Testis (tissue), 3 donors: ENCODE data around the gene F12. TPM values are rescaled to one million over a fixed set of nuclear protein-coding genes. Genes with fewer than 3 reads are reported as not detected.

Experiments
- DNase-seq: peaks from one replicate; pipeline ENCODE4 v3.0.0-alpha.2; 2019
- H3K27ac ChIP-seq, 2 donors: fragments of 200-600 bp; sonication (generic); one replicate each; pipeline ENCODE4 v1.5.1; 2019
- H3K27me3 ChIP-seq: fragments of 200-600 bp; sonication (generic); one replicate; pipeline ENCODE4 v1.5.1; 2019
- H3K36me3 ChIP-seq: fragments of 200-600 bp; sonication (generic); one replicate; pipeline ENCODE4 v1.5.1; 2017; ENCODE audit warnings: low read depth; ENCODE audit errors: missing control alignments
- H3K4me1 ChIP-seq: fragments of 200-600 bp; sonication (generic); one replicate; pipeline ENCODE4 v1.5.1; 2019
- H3K4me3 ChIP-seq, 2 donors: fragments of 200-600 bp; sonication (generic); one replicate each; pipeline ENCODE4 v1.5.1; 2017 to 2019
- H3K9me3 ChIP-seq: fragments of 200-600 bp; sonication (generic); one replicate; pipeline ENCODE4 v1.5.1; 2017
- CTCF ChIP-seq, 3 experiments: fragments of 450-650 bp in 2 of 3; fragments of 200-600 bp in 1 of 3; sonication (generic) in 1 of 3; IDR thresholded peaks; one replicate each; pipeline ENCODE4 v1.5.1; 2016 to 2019; ENCODE audit warnings: antibody characterized with exemption in 3 of 3, mild to moderate bottlenecking in 2 of 3, moderate library complexity in 1 of 3
- POLR2A ChIP-seq: fragments of 450-650 bp; IDR thresholded peaks from one replicate; pipeline ENCODE4 v1.6.1; 2017; ENCODE audit warnings: antibody characterized with exemption, mild to moderate bottlenecking, moderate library complexity
- WGBS, 2 donors: methylation state at CpG; one replicate each; pipeline ENCODE4 v1.1.5; 2018; 5-methylcytosine and 5-hydroxymethylcytosine counted together
- intact Hi-C: fragments of 100-400 bp; cut with DNase I; formaldehyde crosslinking; loops from one replicate; pipeline ENCODE4 v1.15.1; 2023; ENCODE audit warnings: low total_unique reads
- polyA plus RNA-seq: library from polyadenylated mRNA; stranded (reverse); fragments of 350-450 nt; fragmentation: Illumina TruSeq; extraction: RNeasy Lipid Tissue Mini Kit (QIAGEN cat#74804); gene quantifications from one replicate; pipeline ENCODE4 v1.2.3, GENCODE V29; 2014; ENCODE audit warnings: low read depth, low replicate concordance; ENCODE audit not compliant: insufficient read depth
- total RNA-seq, 2 donors: library from RNA; depleted of rRNA; stranded (reverse); fragments of >200 nt; gene quantifications; one replicate each; pipeline ENCODE4 v1.2.3, GENCODE V29; 2016

Gene F12
- total and polyA plus RNA-seq, 3 donors from 2014 or later, result 4.9 to 5.8 (median 5.3) TPM

GRCh38 chr5:177438468-177438867, 29.1 kb upstream of the F12 start:
- no peak overlapping the region for H3K27ac ChIP-seq
- TF ChIP-seq CTCF (IDR thresholded peaks at IDR 0.05) (no peak), POLR2A (no peak)
- H3K36me3 ChIP-seq, result no peaks in the 10 kb centered on the region
- H3K9me3 ChIP-seq, result no peaks in the 10 kb centered on the region
- intact Hi-C loops, result no loop called here
- H3K4me3 ChIP-seq, result no peak overlapping the region
- no peaks in the 10 kb centered on the region for H3K4me1 ChIP-seq
- no peaks in the 10 kb centered on the region for H3K27me3 ChIP-seq
- no peak for DNase-seq
- WGBS, 2 donors, result 88 to 97% methylated on average over 10 of the region's 10 CpGs

GRCh38 chr5:177437623-177438022, 28.3 kb upstream of the F12 start:
- H3K27ac ChIP-seq, result no peak overlapping the region
- H3K27me3 ChIP-seq, result no peaks in the 10 kb centered on the region
- DNase-seq, result no peak
- intact Hi-C loops, result no loop called here
- no peaks in the 10 kb centered on the region for H3K4me1 ChIP-seq
- no peaks in the 10 kb centered on the region for H3K36me3 ChIP-seq
- TF ChIP-seq POLR2A, result no peak
- WGBS, 2 donors, result 72 to 87% methylated on average over 3 to 4 of the region's 4 CpGs
- H3K4me3 ChIP-seq, result no peak overlapping the region
- H3K9me3 ChIP-seq, result no peaks in the 10 kb centered on the region

DNA sequence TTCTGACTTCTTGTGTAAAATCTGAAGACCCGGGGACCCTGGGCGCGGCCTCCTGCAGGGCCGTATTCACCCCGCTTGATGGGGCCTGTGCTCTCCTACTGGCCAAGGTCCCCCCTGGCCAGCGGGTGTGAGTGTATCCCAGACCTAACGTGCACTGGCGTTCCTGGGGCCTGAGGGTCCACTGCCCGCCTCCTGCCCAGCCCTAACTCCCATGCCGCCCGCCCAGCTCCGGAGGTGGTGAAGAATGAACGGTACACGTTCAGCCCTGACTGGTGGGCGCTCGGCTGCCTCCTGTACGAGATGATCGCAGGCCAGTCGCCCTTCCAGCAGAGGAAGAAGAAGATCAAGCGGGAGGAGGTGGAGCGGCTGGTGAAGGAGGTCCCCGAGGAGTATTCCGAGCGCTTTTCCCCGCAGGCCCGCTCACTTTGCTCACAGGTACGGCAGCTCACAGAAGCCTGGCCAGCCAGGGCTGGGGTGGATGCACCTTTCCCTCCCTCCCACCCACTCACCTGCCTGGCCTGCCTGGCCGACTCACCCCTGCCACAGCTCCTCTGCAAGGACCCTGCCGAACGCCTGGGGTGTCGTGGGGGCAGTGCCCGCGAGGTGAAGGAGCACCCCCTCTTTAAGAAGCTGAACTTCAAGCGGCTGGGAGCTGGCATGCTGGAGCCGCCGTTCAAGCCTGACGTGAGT, 26.6 kb upstream of the F12 start:
- no peak for DNase-seq
- Histone ChIP-seq H3K4me1 (no peaks in the 10 kb centered on the region), H3K4me3 (no peak overlapping the region), H3K27ac (no peak overlapping the region), H3K27me3 (no peaks in the 10 kb centered on the region), H3K9me3 (no peaks in the 10 kb centered on the region), H3K36me3 (no peaks in the 10 kb centered on the region)
- no peak for TF ChIP-seq CTCF (IDR thresholded peaks at IDR 0.05)
- intact Hi-C loops, result no loop called here
- WGBS, 2 donors, result 92 to 93% methylated on average over 25 to 37 of the region's 37 CpGs

DNA sequence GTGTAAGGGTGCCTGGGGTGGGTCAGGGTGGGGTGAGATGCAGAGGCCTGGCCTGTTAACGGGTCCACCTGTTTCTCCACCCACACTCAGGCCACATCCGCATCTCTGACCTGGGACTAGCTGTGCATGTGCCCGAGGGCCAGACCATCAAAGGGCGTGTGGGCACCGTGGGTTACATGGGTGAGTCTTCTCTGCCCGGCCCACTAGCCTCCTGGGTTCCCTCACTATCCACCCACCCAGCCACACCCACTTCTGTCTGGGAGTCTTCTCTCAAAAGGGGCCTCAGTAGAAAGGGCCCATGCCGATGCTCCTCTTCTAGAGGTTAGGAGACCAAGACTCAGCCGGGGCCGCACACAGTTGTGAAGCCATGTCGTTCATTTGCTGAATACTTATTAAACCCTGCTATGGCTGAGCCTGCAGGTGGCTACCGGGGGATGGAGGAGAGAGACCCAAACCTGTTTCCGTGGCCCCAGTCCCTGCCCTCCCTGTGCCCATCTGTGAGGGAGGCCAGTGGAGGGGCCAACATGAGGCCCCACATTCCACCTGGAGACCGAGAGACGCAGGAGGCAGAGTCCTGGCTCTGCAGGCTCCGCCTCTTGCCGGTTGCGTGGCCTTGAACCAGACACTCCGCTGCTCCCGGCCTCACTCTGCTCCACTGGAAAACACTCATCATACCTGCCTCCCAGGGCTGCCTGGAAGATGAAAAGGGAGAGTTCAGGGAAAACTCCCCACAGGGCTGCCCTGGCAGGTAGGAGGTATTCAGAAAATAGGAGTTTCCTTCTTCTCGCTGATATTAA, 25.8 kb upstream of the F12 start:
- Histone ChIP-seq H3K9me3 (no peaks in the 10 kb centered on the region), H3K36me3 (no peaks in the 10 kb centered on the region), H3K4me3 (no peak overlapping the region), H3K4me1 (no peaks in the 10 kb centered on the region), H3K27ac (no peak overlapping the region), H3K27me3 (no peaks in the 10 kb centered on the region)
- intact Hi-C loops, result no loop called here
- WGBS, 2 donors, result 80 to 91% methylated on average over 16 to 20 of the region's 20 CpGs
- DNase-seq, result no peak
- TF ChIP-seq POLR2A (no peak), CTCF (IDR thresholded peaks at IDR 0.05) (no peak)

DNA sequence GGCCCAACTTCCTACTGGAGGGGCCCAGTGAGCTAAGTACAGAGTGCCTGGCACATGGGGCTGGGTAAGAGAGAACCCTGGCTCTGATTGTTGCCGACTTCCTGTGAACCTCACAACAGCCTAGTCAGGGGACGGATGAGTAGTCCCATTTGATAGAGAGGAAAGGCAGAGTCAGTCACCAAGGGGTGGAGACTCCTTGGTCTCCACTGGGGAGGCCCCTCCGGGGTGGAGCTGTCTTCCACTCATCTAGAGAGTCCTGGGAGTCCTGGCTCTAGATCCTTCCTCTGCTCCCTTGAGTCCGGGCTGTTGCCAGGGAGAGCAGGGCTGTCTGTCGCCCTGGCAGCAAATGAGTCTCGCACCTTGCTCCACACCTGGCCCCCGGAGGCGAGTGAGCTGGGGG, 25.1 kb upstream of the F12 start:
- Histone ChIP-seq H3K27me3 (no peaks in the 10 kb centered on the region), H3K9me3 (no peaks in the 10 kb centered on the region), H3K36me3 (no peaks in the 10 kb centered on the region), H3K4me1 (no peaks in the 10 kb centered on the region), H3K4me3 (no peak overlapping the region), H3K27ac (no peak overlapping the region)
- intact Hi-C loops, result no loop called here
- no peak for DNase-seq
- whole genome bisulfite sequencing, 2 donors, result 82 to 90% methylated on average over 2 to 8 of the region's 8 CpGs
- TF ChIP-seq POLR2A (no peak), CTCF (IDR thresholded peaks at IDR 0.05) (no peak)
